Stomach (tissue), 4 donors: ENCODE results near the gene GRB7.

ENCODE experiments used
- CTCF ChIP-seq, 7 experiments: fragments of 450-650 bp in 4 of 7; fragments of 200-600 bp in 3 of 7; sonication (generic) in 3 of 7; IDR thresholded peaks; one replicate each; pipeline ENCODE4 v1.5.1; 2016 to 2019; ENCODE audit warnings: antibody characterized with exemption in 7 of 7, control low read depth in 2 of 7, mild to moderate bottlenecking in 1 of 7
- EP300 ChIP-seq: sonication (generic); formaldehyde crosslinking; IDR thresholded peaks from one replicate; pipeline ENCODE4 v1.6.1; 2017; ENCODE audit warnings: antibody characterized with exemption
- POLR2A ChIP-seq, 4 donors: fragments of 450-650 bp; IDR thresholded peaks; one replicate each; pipeline ENCODE4 v1.6.1; 2016; ENCODE audit warnings: antibody characterized with exemption in 4 of 4, control low read depth in 2 of 4, mild to moderate bottlenecking in 1 of 4, moderate library complexity in 1 of 4
- POLR2AphosphoS5 ChIP-seq, 3 donors: sonication (generic); formaldehyde crosslinking; IDR thresholded peaks; one replicate each; pipeline ENCODE4 v1.6.1; 2016; ENCODE audit warnings: antibody characterized with exemption in 3 of 3

DNA sequence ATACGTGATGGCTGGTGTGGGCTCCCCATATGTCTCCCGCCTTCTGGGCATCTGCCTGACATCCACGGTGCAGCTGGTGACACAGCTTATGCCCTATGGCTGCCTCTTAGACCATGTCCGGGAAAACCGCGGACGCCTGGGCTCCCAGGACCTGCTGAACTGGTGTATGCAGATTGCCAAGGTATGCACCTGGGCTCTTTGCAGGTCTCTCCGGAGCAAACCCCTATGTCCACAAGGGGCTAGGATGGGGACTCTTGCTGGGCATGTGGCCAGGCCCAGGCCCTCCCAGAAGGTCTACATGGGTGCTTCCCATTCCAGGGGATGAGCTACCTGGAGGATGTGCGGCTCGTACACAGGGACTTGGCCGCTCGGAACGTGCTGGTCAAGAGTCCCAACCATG is 13.0 kb upstream of the GRB7 start:
- TF ChIP-seq POLR2AphosphoS5 (IDR thresholded peaks at IDR 0.05) (no peak), CTCF (IDR thresholded peaks at IDR 0.05) (no peak), POLR2A (IDR thresholded peaks at IDR 0.05) (no peak), EP300 (no peak)
